Retinal pigment epithelial cell (primary cell): Measurements from ENCODE around the gene UBASH3A.

ENCODE experiments used
- DNase-seq: peaks from one replicate; pipeline ENCODE4 v3.0.0-alpha.2; 2010; ENCODE audit warnings: low read depth
- H3K4me3 ChIP-seq: 2 replicates; pipeline ENCODE4 v1.5.1; 2011; ENCODE audit warnings: mild to moderate bottlenecking, low read length, control low read depth, moderate library complexity
- CTCF ChIP-seq: conservative IDR thresholded peaks from 2 replicates; pipeline ENCODE4 v1.5.1; 2011; ENCODE audit warnings: low read depth, low read length, control low read depth, inconsistent platforms

UBASH3A gene

GRCh38 chr21:42411197-42411869 is 7.6 kb downstream of the UBASH3A start:
- DNase-seq: no peak
- H3K4me3 ChIP-seq: no peak overlapping the region
- TF ChIP-seq CTCF: no peak

GRCh38 chr21:42411891-42412635 is 8.4 kb downstream of the UBASH3A start:
- no peak for TF ChIP-seq CTCF
- H3K4me3 ChIP-seq: no peak overlapping the region
- no peak for DNase-seq

- TF ChIP-seq CTCF: no peak
- no peak overlapping the region for H3K4me3 ChIP-seq
- no peak for DNase-seq
These were observed 8.9 kb downstream of the UBASH3A start for GRCh38 chr21:42412636-42412933.

GRCh38 chr21:42413093-42413492 is 9.4 kb downstream of the UBASH3A start:
- no peak overlapping the region for H3K4me3 ChIP-seq
- no peak for TF ChIP-seq CTCF
- no peak for DNase-seq

- no peak for DNase-seq
- no peak for TF ChIP-seq CTCF
- H3K4me3 ChIP-seq: no peak overlapping the region
These were observed 9.8 kb downstream of the UBASH3A start for GRCh38 chr21:42413500-42413899.

- no peak for TF ChIP-seq CTCF
- no peak for DNase-seq
- no peak overlapping the region for H3K4me3 ChIP-seq
These were observed 10.4 kb downstream of the UBASH3A start for GRCh38 chr21:42414066-42414465.

- DNase-seq: no peak
- no peak for TF ChIP-seq CTCF
- H3K4me3 ChIP-seq: no peak overlapping the region
These were observed 10.8 kb downstream of the UBASH3A start for GRCh38 chr21:42414553-42414927.
